AG10803 (cell line): ENCODE data around the gene C1QTNF2.

ENCODE experiments used
- DNase-seq: peaks from one replicate; pipeline ENCODE4 v3.0.0; 2010; ENCODE audit warnings: low read depth
- H3K4me3 ChIP-seq: 2 replicates; pipeline ENCODE4 v1.5.1; 2011; ENCODE audit warnings: mild to moderate bottlenecking, low read length, control low read depth
- CTCF ChIP-seq: conservative IDR thresholded peaks from 2 replicates; pipeline ENCODE4 v1.5.1; 2011; ENCODE audit warnings: mild to moderate bottlenecking, low read length, control low read depth, inconsistent platforms

Gene C1QTNF2

GRCh38 chr5:160369990-160370712 lies at the start of gene C1QTNF2:
TSS of gene C1QTNF2 (minus strand) at chr5:160370626. CDS start at chr5:160355011, 15,615 bp downstream.
- TF ChIP-seq CTCF, result no peak
- peak; percentile 70 for DNase-seq
- peak within 1 kb of the TSS; percentile 63 for H3K4me3 ChIP-seq

- TF ChIP-seq CTCF, result no peak
- no peak for DNase-seq
- H3K4me3 ChIP-seq, result no peak overlapping the region
Measured at GRCh38 chr5:160420331-160420610, 49.8 kb upstream of the C1QTNF2 start.

GRCh38 chr5:160419458-160420330 lies 49.3 kb upstream of the C1QTNF2 start:
- H3K4me3 ChIP-seq, result peak overlapping the region; percentile 97
- no peak for TF ChIP-seq CTCF
- DNase-seq, result no peak

- peak; percentile 95 for DNase-seq
- H3K4me3 ChIP-seq, result peak within 1 kb of the TSS; percentile 97
- TF ChIP-seq CTCF, result no peak
Measured at GRCh38 chr5:160418561-160419457, 48.4 kb upstream of the C1QTNF2 start, which contains the start of gene SLU7. TSS of gene SLU7 (minus strand) at chr5:160419081. CDS start at chr5:160415294, 3,787 bp downstream.

GRCh38 chr5:160399402-160400353 lies 29.3 kb upstream of the C1QTNF2 start, which contains the start of gene FAM200C:
TSS of gene FAM200C (minus strand) at chr5:160400054. CDS start at chr5:160395490, 4,564 bp downstream.
- peak; percentile 92 for DNase-seq
- TF ChIP-seq CTCF, result no peak
- peak within 1 kb of the TSS; percentile 83 for H3K4me3 ChIP-seq

GRCh38 chr5:160398806-160399205 lies 28.4 kb upstream of the C1QTNF2 start:
- DNase-seq, result peak; percentile 46
- no peak for TF ChIP-seq CTCF
- H3K4me3 ChIP-seq, result peak overlapping the region; percentile 83
